Lung (tissue), 12 donors: Measurements from ENCODE around the gene STARD8. TPM values are rescaled to one million over a fixed set of nuclear protein-coding genes. Genes with fewer than 3 reads are reported as not detected.

ENCODE experiments used
- ATAC-seq: fragments of 200-7000 bp; cut with Tn5 transposase; one replicate; pipeline ENCODE4 v1.9.1; 2020; ENCODE audit warnings: moderate number of reproducible peaks; ENCODE audit not compliant: insufficient read depth, low FRiP score
- DNase-seq, 3 donors: peaks; one replicate each; pipeline ENCODE4 v3.0.0-alpha.2; 2013 to 2017
- H3K27ac ChIP-seq, 2 donors: one replicate each; pipeline ENCODE4 v1.5.1; 2013; ENCODE audit warnings: mild to moderate bottlenecking in 2 of 2, moderate library complexity in 2 of 2, control low read depth in 1 of 2, inconsistent platforms in 1 of 2, low read depth in 1 of 2, low read length in 1 of 2
- H3K27me3 ChIP-seq, 3 donors: one replicate each; pipeline ENCODE4 v1.5.1; 2013; ENCODE audit warnings: low read length in 2 of 3; ENCODE audit not compliant: control insufficient read depth in 3 of 3, insufficient read depth in 3 of 3
- H3K36me3 ChIP-seq, 4 donors: one replicate each; pipeline ENCODE4 v1.5.1; 2013; ENCODE audit warnings: low read length in 4 of 4, mild to moderate bottlenecking in 1 of 4, moderate library complexity in 1 of 4; ENCODE audit not compliant: control insufficient read depth in 4 of 4, insufficient read depth in 4 of 4
- H3K4me1 ChIP-seq, 5 donors: one replicate each; pipeline ENCODE4 v1.5.1; 2013; ENCODE audit warnings: low read length in 5 of 5, mild to moderate bottlenecking in 2 of 5, moderate library complexity in 1 of 5; ENCODE audit not compliant: control insufficient read depth in 5 of 5, insufficient read depth in 5 of 5
- H3K4me3 ChIP-seq: one replicate; pipeline ENCODE4 v1.5.1; 2013; ENCODE audit warnings: mild to moderate bottlenecking, control low read depth, moderate library complexity
- H3K9ac ChIP-seq, 2 donors: one replicate each; pipeline ENCODE4 v1.5.1; 2013; ENCODE audit warnings: low read length in 2 of 2, control low read depth in 1 of 2; ENCODE audit not compliant: insufficient read depth in 1 of 2
- H3K9me3 ChIP-seq, 4 donors: one replicate each; pipeline ENCODE4 v1.5.1; 2013; ENCODE audit warnings: low read length in 3 of 4, mild to moderate bottlenecking in 1 of 4, moderate library complexity in 1 of 4; ENCODE audit not compliant: control insufficient read depth in 4 of 4, insufficient read depth in 3 of 4
- WGBS, 2 donors: extraction: QIAGEN DNeasy Blood & Tissue Kit; methylation state at CpG; one replicate each; pipeline ENCODE4 v1.1.7; 2013; 5-methylcytosine and 5-hydroxymethylcytosine counted together
- polyA plus RNA-seq, 2 donors: library from polyadenylated mRNA; stranded (reverse); fragments of 200-250 nt; gene quantifications; one replicate each; pipeline ENCODE4 v1.2.1, GENCODE V29; 2013
- total RNA-seq, 2 donors: library from RNA; depleted of rRNA in 1 of 2; stranded (reverse); fragments of >200 nt in 1 of 2; gene quantifications; one replicate each; pipeline ENCODE4 v1.2.1, GENCODE V29; 2014 to 2021
- TF ChIP-seq, protein P1 (sequence below): IDR thresholded peaks from 2 replicates; pipeline ENCODE4 v1.5.1; 2012; ENCODE audit warnings: mild to moderate bottlenecking; ENCODE audit errors: control extremely low read depth, extremely low read depth
- donor health status: control.
- donor health status: control.
- donor health status: Bipolar disorder and iron deficiency.
- donor health status: healthy.
- donor health status: DM: yes; HTN: yes; CAD: no.

Gene STARD8
- total and polyA plus RNA-seq, 4 donors: 5.7 to 20.2 (median 18.5) TPM

DNA sequence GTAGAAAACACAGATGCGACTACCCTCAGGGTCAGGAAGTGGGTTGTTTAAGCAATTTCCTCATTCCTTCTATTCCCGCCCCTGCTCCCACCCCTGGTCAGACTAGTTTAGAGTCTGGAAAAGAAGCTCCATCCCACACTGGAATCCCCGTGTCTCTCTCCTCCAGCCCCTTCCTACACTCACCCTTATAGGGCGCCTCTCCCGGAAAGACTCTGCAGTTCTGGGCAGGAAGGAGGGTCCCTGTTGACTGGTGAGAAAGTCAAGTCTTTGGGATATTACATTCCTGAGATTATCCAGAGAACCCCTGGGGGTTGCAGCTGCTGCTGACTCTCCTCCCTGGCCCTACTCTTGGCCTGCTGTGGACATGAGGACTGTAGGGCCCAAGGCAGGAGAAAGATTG, 11.9 kb downstream of the STARD8 start:
- DNase-seq: no peak
- WGBS, 2 donors: 57 to 62% methylated on average over 4 to 5 of the region's 5 CpGs
- Histone ChIP-seq H3K27me3 (no peaks in the 10 kb centered on the region), H3K9ac (no peak overlapping the region), H3K36me3 (no peaks in the 10 kb centered on the region), H3K9me3 (no peaks in the 10 kb centered on the region), H3K4me1 (no peaks in the 10 kb centered on the region), H3K27ac (no peak overlapping the region), H3K4me3 (no peak overlapping the region)
- no peak for ATAC-seq
- TF ChIP-seq, protein P1, sequence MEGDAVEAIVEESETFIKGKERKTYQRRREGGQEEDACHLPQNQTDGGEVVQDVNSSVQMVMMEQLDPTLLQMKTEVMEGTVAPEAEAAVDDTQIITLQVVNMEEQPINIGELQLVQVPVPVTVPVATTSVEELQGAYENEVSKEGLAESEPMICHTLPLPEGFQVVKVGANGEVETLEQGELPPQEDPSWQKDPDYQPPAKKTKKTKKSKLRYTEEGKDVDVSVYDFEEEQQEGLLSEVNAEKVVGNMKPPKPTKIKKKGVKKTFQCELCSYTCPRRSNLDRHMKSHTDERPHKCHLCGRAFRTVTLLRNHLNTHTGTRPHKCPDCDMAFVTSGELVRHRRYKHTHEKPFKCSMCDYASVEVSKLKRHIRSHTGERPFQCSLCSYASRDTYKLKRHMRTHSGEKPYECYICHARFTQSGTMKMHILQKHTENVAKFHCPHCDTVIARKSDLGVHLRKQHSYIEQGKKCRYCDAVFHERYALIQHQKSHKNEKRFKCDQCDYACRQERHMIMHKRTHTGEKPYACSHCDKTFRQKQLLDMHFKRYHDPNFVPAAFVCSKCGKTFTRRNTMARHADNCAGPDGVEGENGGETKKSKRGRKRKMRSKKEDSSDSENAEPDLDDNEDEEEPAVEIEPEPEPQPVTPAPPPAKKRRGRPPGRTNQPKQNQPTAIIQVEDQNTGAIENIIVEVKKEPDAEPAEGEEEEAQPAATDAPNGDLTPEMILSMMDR: no peak

DNA sequence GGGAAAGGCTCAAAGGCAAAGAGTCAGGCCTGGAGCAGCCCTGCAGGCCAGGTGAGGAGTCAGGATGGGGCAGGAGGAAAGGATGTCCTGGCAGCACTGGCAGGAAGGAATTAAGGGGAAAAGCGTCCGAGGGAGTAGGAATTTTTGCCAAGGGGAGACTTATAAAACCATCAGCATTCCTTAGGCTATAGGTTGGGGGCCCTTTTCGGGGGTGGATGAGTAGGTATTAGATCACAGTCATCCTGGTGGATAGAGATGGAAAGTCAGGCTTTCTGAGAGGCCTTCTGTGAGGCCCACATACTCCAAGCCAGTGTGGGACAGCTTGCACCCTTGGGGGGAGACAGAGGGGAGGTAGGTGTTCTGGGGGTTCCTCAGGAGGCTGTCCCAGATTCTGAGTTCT, 12.3 kb downstream of the STARD8 start:
- DNase-seq (no peak), ATAC-seq (no peak)
- no peaks in the 10 kb centered on the region for H3K36me3 ChIP-seq
- TF ChIP-seq, protein P1: no peak
- H3K9ac ChIP-seq: no peak overlapping the region
- H3K27me3 ChIP-seq: no peaks in the 10 kb centered on the region
- H3K4me1 ChIP-seq: no peaks in the 10 kb centered on the region
- no peaks in the 10 kb centered on the region for H3K9me3 ChIP-seq
- whole genome bisulfite sequencing, 2 donors: 61 to 80% methylated on average over 3 of the region's 3 CpGs
- no peak overlapping the region for H3K4me3 ChIP-seq
- H3K27ac ChIP-seq: no peak overlapping the region

- WGBS, 2 donors: 81 to 97% methylated on average over 4 of the region's 4 CpGs
- no peak overlapping the region for H3K4me3 ChIP-seq
- TF ChIP-seq, protein P1: no peak
- H3K9ac ChIP-seq: no peak overlapping the region
- H3K9me3 ChIP-seq: no peaks in the 10 kb centered on the region
- no peaks in the 10 kb centered on the region for H3K27me3 ChIP-seq
- H3K27ac ChIP-seq: no peak overlapping the region
- ATAC-seq (no peak), DNase-seq (no peak)
- no peaks in the 10 kb centered on the region for H3K36me3 ChIP-seq
- peaks cover 0 to 4% (median under 1%) of the 10 kb centered on the region in 5 donors for H3K4me1 ChIP-seq
These were observed 13.3 kb downstream of the STARD8 start for GRCh38 chrX:68660746-68661145.

- TF ChIP-seq, protein P1: no peak
- Histone ChIP-seq H3K27me3 (no peaks in the 10 kb centered on the region), H3K27ac (no peak overlapping the region), H3K9ac (no peak overlapping the region), H3K9me3 (no peaks in the 10 kb centered on the region), H3K36me3 (no peaks in the 10 kb centered on the region), H3K4me1 (peaks cover 0 to 9% (median 3%) of the 10 kb centered on the region in 5 donors), H3K4me3 (no peak overlapping the region)
- DNase-seq (peak; percentile 47 to 75 (median 62)), ATAC-seq (no peak)
- 37 to 72% methylated on average over 7 to 9 of the region's 9 CpGs for WGBS, 2 donors
These were observed 18.0 kb downstream of the STARD8 start for GRCh38 chrX:68665502-68665901.
